GM18505 (cell line): ENCODE results near the gene C2CD2L.
A peak's percentile ranks its signal among the peaks of the same experiment; 100 is the strongest.
"Not testable (repeated sequence)": the region's sequence is repeated elsewhere in the genome, so short reads cannot be mapped to it uniquely, and the experiment has no call there.

Source experiments
- ATAC-seq: cut with Tn5 transposase; IDR thresholded peaks from one replicate; pipeline ENCODE4 v1.9.1; 2021; ENCODE audit not compliant: unreplicated experiment
- POLR2A ChIP-seq: IDR thresholded peaks from 4 replicates; pipeline ENCODE4 v1.6.1; 2011; ENCODE audit warnings: borderline replicate concordance; ENCODE audit not compliant: insufficient read depth, insufficient read length; ENCODE audit errors: extremely low read depth

Gene C2CD2L

GRCh38 chr11:119114351-119114750 is 7.2 kb downstream of the C2CD2L start:
- no peak for TF ChIP-seq POLR2A
- no peak for ATAC-seq

- ATAC-seq, result no peak
- TF ChIP-seq POLR2A, result no peak
These were observed 8.5 kb downstream of the C2CD2L start for GRCh38 chr11:119115484-119116234.

GRCh38 chr11:119116235-119116594 is 9.1 kb downstream of the C2CD2L start:
- ATAC-seq, result no peak
- no peak for TF ChIP-seq POLR2A

- no peak for ATAC-seq
- TF ChIP-seq POLR2A, result no peak
These were observed 9.5 kb downstream of the C2CD2L start for GRCh38 chr11:119116601-119117000.

GRCh38 chr11:119117004-119117706 is 10.0 kb downstream of the C2CD2L start:
- no peak for TF ChIP-seq POLR2A
- ATAC-seq, result no peak

- TF ChIP-seq POLR2A, result no peak
- no peak for ATAC-seq
These were observed 11.1 kb downstream of the C2CD2L start for GRCh38 chr11:119118227-119118626.

- ATAC-seq, result no peak
- TF ChIP-seq POLR2A, result no peak
These were observed 11.8 kb downstream of the C2CD2L start for GRCh38 chr11:119118946-119119345.

- TF ChIP-seq POLR2A, result no peak
- no peak for ATAC-seq
These were observed 13.5 kb downstream of the C2CD2L start for GRCh38 chr11:119120639-119121007.

- ATAC-seq, result peak; percentile 95
- peak; percentile 78 for TF ChIP-seq POLR2A
These were observed 14.1 kb downstream of the C2CD2L start, which contains the start of gene HINFP for GRCh38 chr11:119121008-119121810. Gene HINFP (plus strand): TSS chr11:119121580. CDS start chr11:119126945, 5,365 bp downstream.

GRCh38 chr11:119121811-119122124 is 14.6 kb downstream of the C2CD2L start:
- ATAC-seq, result peak; percentile 15
- no peak for TF ChIP-seq POLR2A

GRCh38 chr11:119125821-119126220 is 18.7 kb downstream of the C2CD2L start:
- TF ChIP-seq POLR2A, result no peak
- ATAC-seq, result no peak

- TF ChIP-seq POLR2A, result no peak
- no peak for ATAC-seq
These were observed 19.6 kb downstream of the C2CD2L start for GRCh38 chr11:119126675-119127268.

GRCh38 chr11:119130662-119131061 is 23.5 kb downstream of the C2CD2L start:
- no peak for ATAC-seq
- no peak for TF ChIP-seq POLR2A

GRCh38 chr11:119134389-119134978 is 27.3 kb downstream of the C2CD2L start:
- no peak for ATAC-seq

GRCh38 chr11:119139276-119139675 is 32.1 kb downstream of the C2CD2L start:
- not testable (repeated sequence) for ATAC-seq

More at GRCh38 chr11:119134389-119134978, 27.3 kb downstream of the C2CD2L start:
- TF ChIP-seq POLR2A, result no peak
